Body of pancreas (tissue), 4 donors: ENCODE results near the gene DDX41. TPM values are rescaled to one million over a fixed set of nuclear protein-coding genes. Genes with fewer than 3 reads are reported as not detected.

Source experiments
- ATAC-seq: fragments of 150-250 bp; one replicate; pipeline ENCODE4 v1.9.1; 2016
- DNase-seq, 4 donors: peaks; one replicate each; pipeline ENCODE4 v3.0.0-alpha.2; 2019
- H3K27ac ChIP-seq, 4 donors: fragments of 200-600 bp; sonication (generic); 1 replicate in 3 of 4; 2 replicates in 1 of 4; pipeline versions ENCODE4 v1.5.1 to v1.6.1; 2016 to 2019; ENCODE audit warnings: mild to moderate bottlenecking in 1 of 4, mixed read lengths in 1 of 4, moderate library complexity in 1 of 4
- H3K27me3 ChIP-seq, 2 donors: fragments of 200-600 bp; sonication (generic); one replicate each; pipeline ENCODE4 v1.6.0; 2016; ENCODE audit warnings: mild to moderate bottlenecking in 1 of 2
- H3K36me3 ChIP-seq, 2 donors: fragments of 200-600 bp; sonication (generic); replicated peaks in 1 of 2; 2 replicates each; pipeline ENCODE4 v1.5.1; 2016; ENCODE audit warnings: low read depth in 2 of 2; ENCODE audit not compliant: insufficient read depth in 1 of 2
- H3K4me1 ChIP-seq: fragments of 200-600 bp; sonication (generic); one replicate; pipeline ENCODE4 v1.6.0; 2016
- H3K4me3 ChIP-seq, 2 donors: fragments of 200-600 bp; sonication (generic); 1 replicate in 1 of 2; 2 replicates in 1 of 2; pipeline ENCODE4 v1.5.1; 2016 to 2019
- H3K9me3 ChIP-seq, 3 donors: fragments of 200-600 bp; sonication (generic); 1 replicate in 2 of 3; 2 replicates in 1 of 3; pipeline ENCODE4 v1.5.1; 2016
- POLR2A ChIP-seq, 3 donors: fragments of 450-650 bp; IDR thresholded peaks; one replicate each; pipeline ENCODE4 v1.6.1; 2016; ENCODE audit warnings: antibody characterized with exemption in 3 of 3, mild to moderate bottlenecking in 2 of 3
- WGBS, 2 donors: methylation state at CpG; one replicate each; pipeline ENCODE4 v1.1.5; 2017; 5-methylcytosine and 5-hydroxymethylcytosine counted together
- intact Hi-C: fragments of 100-400 bp; cut with DNase I; formaldehyde crosslinking; loops from one replicate; pipeline ENCODE4 v1.15.1; 2023
- total RNA-seq, 2 donors: library from RNA; depleted of rRNA; stranded (reverse); fragments of >200 nt; gene quantifications; one replicate each; pipeline ENCODE4 v1.1.0, GENCODE V29; 2016
- TF ChIP-seq, protein P1 (sequence below), 7 experiments: fragments of 450-650 bp in 4 of 7; fragments of 200-600 bp in 3 of 7; sonication (generic) in 3 of 7; IDR thresholded peaks; one replicate each; pipeline ENCODE4 v1.5.1; 2016 to 2019; ENCODE audit warnings: antibody characterized with exemption in 7 of 7

DDX41 gene
- total RNA-seq, 2 donors from 2014 or later: 86.1 to 115 TPM

DNA sequence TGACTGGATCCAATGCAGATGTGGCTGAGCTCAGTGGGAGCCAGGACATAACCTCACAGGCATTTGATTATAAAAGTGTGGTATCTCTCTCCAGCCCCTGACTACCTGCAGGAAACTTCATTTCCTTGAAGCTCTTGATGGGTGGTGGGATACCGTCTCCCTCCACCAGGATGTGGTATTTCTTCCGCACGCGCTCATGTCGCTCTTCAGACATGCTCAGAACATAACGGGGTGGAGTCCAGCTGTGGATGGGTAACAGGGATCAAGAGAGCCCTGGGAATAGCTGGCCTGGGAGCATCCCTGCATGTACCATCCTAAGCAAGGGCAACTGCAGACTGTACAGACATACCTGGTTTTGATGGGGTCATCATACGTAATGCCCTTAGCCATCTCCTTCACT lies 1.2 kb downstream of the DDX41 start:
- no peaks in the 10 kb centered on the region for H3K9me3 ChIP-seq
- ATAC-seq (no peak), DNase-seq (no peak)
- H3K4me1 ChIP-seq: peaks cover 27% of the 10 kb centered on the region
- 76 to 86% methylated on average over 7 of the region's 7 CpGs for WGBS, 2 donors
- no peak overlapping the region for H3K27ac ChIP-seq
- TF ChIP-seq, protein P1, sequence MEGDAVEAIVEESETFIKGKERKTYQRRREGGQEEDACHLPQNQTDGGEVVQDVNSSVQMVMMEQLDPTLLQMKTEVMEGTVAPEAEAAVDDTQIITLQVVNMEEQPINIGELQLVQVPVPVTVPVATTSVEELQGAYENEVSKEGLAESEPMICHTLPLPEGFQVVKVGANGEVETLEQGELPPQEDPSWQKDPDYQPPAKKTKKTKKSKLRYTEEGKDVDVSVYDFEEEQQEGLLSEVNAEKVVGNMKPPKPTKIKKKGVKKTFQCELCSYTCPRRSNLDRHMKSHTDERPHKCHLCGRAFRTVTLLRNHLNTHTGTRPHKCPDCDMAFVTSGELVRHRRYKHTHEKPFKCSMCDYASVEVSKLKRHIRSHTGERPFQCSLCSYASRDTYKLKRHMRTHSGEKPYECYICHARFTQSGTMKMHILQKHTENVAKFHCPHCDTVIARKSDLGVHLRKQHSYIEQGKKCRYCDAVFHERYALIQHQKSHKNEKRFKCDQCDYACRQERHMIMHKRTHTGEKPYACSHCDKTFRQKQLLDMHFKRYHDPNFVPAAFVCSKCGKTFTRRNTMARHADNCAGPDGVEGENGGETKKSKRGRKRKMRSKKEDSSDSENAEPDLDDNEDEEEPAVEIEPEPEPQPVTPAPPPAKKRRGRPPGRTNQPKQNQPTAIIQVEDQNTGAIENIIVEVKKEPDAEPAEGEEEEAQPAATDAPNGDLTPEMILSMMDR (IDR thresholded peaks at IDR 0.05): no peak
- no peak for TF ChIP-seq POLR2A (IDR thresholded peaks at IDR 0.05)
- no peak overlapping the region for H3K4me3 ChIP-seq
- H3K27me3 ChIP-seq: no peaks in the 10 kb centered on the region
- peaks cover 23 to 27% of the 10 kb centered on the region in 2 donors for H3K36me3 ChIP-seq
- intact Hi-C loops: no loop called here

GRCh38 chr5:177514541-177514940 lies 2.2 kb downstream of the DDX41 start:
- 89% methylated on average over 11 of the region's 11 CpGs; no CpG with 5 or more reads in 1 of the 2 donors for WGBS, 2 donors
- peaks cover 34% of the 10 kb centered on the region for H3K4me1 ChIP-seq
- no peak overlapping the region for H3K4me3 ChIP-seq
- TF ChIP-seq, protein P1 (IDR thresholded peaks at IDR 0.05): no peak
- TF ChIP-seq POLR2A (IDR thresholded peaks at IDR 0.05): no peak
- H3K27me3 ChIP-seq: no peaks in the 10 kb centered on the region
- no peak overlapping the region for H3K27ac ChIP-seq
- peaks cover 24 to 25% of the 10 kb centered on the region in 2 donors for H3K36me3 ChIP-seq
- DNase-seq (no peak), ATAC-seq (no peak)
- H3K9me3 ChIP-seq: no peaks in the 10 kb centered on the region
- intact Hi-C loops: no loop called here

GRCh38 chr5:177513500-177513899 lies 3.3 kb downstream of the DDX41 start:
- no peak overlapping the region for H3K4me3 ChIP-seq
- DNase-seq (no peak), ATAC-seq (no peak)
- no peak overlapping the region for H3K27ac ChIP-seq
- peaks cover 28% of the 10 kb centered on the region for H3K4me1 ChIP-seq
- WGBS, 2 donors: 95 to 97% methylated on average over 13 to 15 of the region's 15 CpGs
- no peaks in the 10 kb centered on the region for H3K9me3 ChIP-seq
- H3K36me3 ChIP-seq: peaks cover 21 to 24% of the 10 kb centered on the region in 2 donors
- H3K27me3 ChIP-seq: no peaks in the 10 kb centered on the region
- no peak for TF ChIP-seq POLR2A (IDR thresholded peaks at IDR 0.05)
- TF ChIP-seq, protein P1 (IDR thresholded peaks at IDR 0.05): no peak
- intact Hi-C loops: no loop called here

GRCh38 chr5:177512736-177513380 lies 3.9 kb downstream of the DDX41 start:
- no peak for ATAC-seq
- TF ChIP-seq, protein P1 (IDR thresholded peaks at IDR 0.05): no peak
- no peak for TF ChIP-seq POLR2A (IDR thresholded peaks at IDR 0.05)
- 90% methylated on average over 8 to 16 of the region's 16 CpGs for WGBS, 2 donors
- DNase-seq: no peak
- H3K9me3 ChIP-seq: no peaks in the 10 kb centered on the region
- no peak overlapping the region for H3K4me3 ChIP-seq
- peaks cover 28% of the 10 kb centered on the region for H3K4me1 ChIP-seq
- no peaks in the 10 kb centered on the region for H3K27me3 ChIP-seq
- H3K36me3 ChIP-seq: peaks cover 21 to 24% of the 10 kb centered on the region in 2 donors
- intact Hi-C loops: no loop called here
- H3K27ac ChIP-seq: no peak overlapping the region
